Keratinocyte (primary cell): ENCODE data around the gene CD28.

Experiments
- EZH2 ChIP-seq: IDR thresholded peaks from one replicate; pipeline ENCODE4 v1.6.1; 2012; ENCODE audit warnings: inconsistent platforms, mild to moderate bottlenecking, low read length, moderate library complexity
- TF ChIP-seq, protein P1 (sequence below), 3 experiments: IDR thresholded peaks in 1 of 3; conservative IDR thresholded peaks in 1 of 3; optimal IDR thresholded peaks in 1 of 3; 2 replicates in 2 of 3; 3 replicates in 1 of 3; pipeline versions ENCODE3 to v1.5.1; 2011; ENCODE audit warnings: low read length in 3 of 3, mild to moderate bottlenecking in 3 of 3, moderate library complexity in 2 of 3, control low read depth in 1 of 3, inconsistent platforms in 1 of 3; ENCODE audit not compliant: insufficient read depth in 2 of 3; ENCODE audit errors: extremely low read depth in 1 of 3

DNA sequence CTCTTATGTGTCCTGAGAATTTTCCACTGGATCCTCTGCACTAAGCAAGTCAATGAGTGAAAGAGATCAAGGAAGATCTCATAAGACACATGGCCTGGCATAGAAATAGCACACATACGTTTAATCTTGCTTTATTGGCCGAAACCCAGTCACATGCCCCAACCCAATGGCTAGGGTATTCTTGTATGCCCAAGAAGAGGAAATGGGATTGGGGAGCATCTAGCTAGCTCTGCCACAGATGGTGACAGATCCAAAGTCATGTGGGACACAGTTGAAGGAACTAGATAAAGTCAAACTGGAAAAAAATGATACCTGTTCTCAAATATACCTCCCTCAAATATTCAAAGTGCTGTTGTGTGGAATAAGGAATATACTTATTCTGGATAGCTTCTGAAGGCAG, 74.7 kb downstream of the CD28 start:
- TF ChIP-seq, protein P1, sequence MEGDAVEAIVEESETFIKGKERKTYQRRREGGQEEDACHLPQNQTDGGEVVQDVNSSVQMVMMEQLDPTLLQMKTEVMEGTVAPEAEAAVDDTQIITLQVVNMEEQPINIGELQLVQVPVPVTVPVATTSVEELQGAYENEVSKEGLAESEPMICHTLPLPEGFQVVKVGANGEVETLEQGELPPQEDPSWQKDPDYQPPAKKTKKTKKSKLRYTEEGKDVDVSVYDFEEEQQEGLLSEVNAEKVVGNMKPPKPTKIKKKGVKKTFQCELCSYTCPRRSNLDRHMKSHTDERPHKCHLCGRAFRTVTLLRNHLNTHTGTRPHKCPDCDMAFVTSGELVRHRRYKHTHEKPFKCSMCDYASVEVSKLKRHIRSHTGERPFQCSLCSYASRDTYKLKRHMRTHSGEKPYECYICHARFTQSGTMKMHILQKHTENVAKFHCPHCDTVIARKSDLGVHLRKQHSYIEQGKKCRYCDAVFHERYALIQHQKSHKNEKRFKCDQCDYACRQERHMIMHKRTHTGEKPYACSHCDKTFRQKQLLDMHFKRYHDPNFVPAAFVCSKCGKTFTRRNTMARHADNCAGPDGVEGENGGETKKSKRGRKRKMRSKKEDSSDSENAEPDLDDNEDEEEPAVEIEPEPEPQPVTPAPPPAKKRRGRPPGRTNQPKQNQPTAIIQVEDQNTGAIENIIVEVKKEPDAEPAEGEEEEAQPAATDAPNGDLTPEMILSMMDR (optimal IDR thresholded peaks at IDR 0.05 in 1 of 3, IDR thresholded peaks at IDR 0.05 in 1 of 3, conservative IDR thresholded peaks at IDR 0.05 in 1 of 3; ENCODE audit: extremely low read depth in 1 of 3, insufficient read depth in 2 of 3, low read length in 3 of 3) = no peak
- no peak for TF ChIP-seq EZH2
